ENCODE measurements around the gene KLK8. TPM values are rescaled to one million over a fixed set of nuclear protein-coding genes. Genes with fewer than 3 reads are reported as not detected.

Gene KLK8
- total and polyA plus RNA-seq, 2 of the 13 experiments (the other 11 are each of a cell fraction or from before 2014, with no cell fraction given): not detected

DNA sequence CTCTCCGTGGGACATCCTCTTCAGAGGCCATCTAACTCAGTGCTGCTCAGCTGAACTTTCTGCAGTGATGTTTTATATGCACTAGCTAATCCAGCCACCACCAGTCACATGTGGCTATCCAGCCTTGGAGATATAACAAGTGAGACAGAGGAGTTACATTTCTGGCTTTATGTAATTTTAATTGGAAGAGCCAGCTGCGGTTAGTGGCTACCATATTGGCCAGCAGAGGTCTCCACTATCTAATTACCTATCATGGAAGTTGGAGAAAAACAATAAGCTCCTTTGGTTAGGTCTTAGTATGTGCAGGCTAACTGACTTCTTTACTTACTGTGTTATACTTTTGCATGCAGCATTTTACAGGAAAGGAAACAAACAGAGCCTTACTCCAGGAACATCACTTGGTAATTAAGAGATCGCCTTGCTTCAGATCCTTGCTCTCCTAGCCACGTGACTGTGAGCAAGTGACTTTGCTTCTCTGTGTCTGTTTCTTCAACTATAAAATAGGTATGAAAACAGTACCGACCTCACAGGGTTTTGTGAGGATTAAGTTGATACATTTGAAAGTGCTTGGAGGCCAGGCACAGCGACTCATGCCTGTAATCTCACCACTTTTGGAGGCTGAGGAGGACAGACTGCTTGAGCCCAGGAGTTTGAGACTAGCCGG is 19.7 kb upstream of the KLK8 start:
- no peak overlapping the region for H3K27ac ChIP-seq (ENCODE audit: extremely low read length, insufficient read depth, low read length)
- peak; percentile 40 for DNase-seq (ENCODE audit: low spot score)
- FAIRE-seq: peak; percentile 8
- H3K79me2 ChIP-seq (ENCODE audit: insufficient read depth, low read length): no peaks in the 10 kb centered on the region
- H3K9me3 ChIP-seq (ENCODE audit: low read length): no peaks in the 10 kb centered on the region
- H3K4me2 ChIP-seq (ENCODE audit: low read depth, low read length): no peak overlapping the region
- WGBS (ENCODE audit: low lambda C conversion rate): 10% methylated on average over 6 of the region's 7 CpGs
- H4K20me1 ChIP-seq (ENCODE audit: insufficient read depth, low read length): no peaks in the 10 kb centered on the region
- H3K9ac ChIP-seq (ENCODE audit: insufficient read depth, low read depth, low read length): no peak overlapping the region
- no peak overlapping the region for H3K4me3 ChIP-seq (replicated peaks in 1 of 3; ENCODE audit: insufficient read depth in 1 of 3, low read depth in 2 of 3, low read length in 3 of 3)
- ATAC-seq: peak; percentile 25; the same call in 2 of the 3 replicates
- H3K27me3 ChIP-seq (ENCODE audit: control insufficient read depth in 1 of 2, insufficient read depth in 2 of 2, low read length in 2 of 2): peaks cover 11 to 56% of the 10 kb centered on the region in 2 experiments; a peak in 4 of 5 replicates
- ChIA-PET CTCF (ENCODE audit: low intra/inter-chr PET ratio, low total read pairs) (interaction anchor here (1.5 to 1.9 kb wide), 2 partner anchors 73 to 76 kb away, joined by 10 to 16 read pairs; no protein-coding TSS in a partner anchor), POLR2A (no interaction called here)
- in situ Hi-C loops (cut with HindIII; ENCODE audit: extremely low pct_ligation_motif_present, low pct_unique_long_range_greater_than_20kb): no loop called here
- intact Hi-C loops (cut with micrococcal nuclease; ENCODE audit: unreplicated experiment): loop anchor here (1.0 kb wide), 1 partner anchor 73 kb away; no protein-coding TSS in a partner anchor
- no TSS peak for BruUV-seq (replicated peaks)
- no peak overlapping the region for H2AFZ ChIP-seq (ENCODE audit: low read length)
- H3K36me3 ChIP-seq (replicated peaks in 1 of 2; ENCODE audit: control insufficient read depth in 1 of 2, insufficient read depth in 2 of 2, low read length in 2 of 2): no peaks in the 10 kb centered on the region
- 0 out of 2 replicates have a peak, but pooled peaks cover 4% of the 10 kb centered on the region for H3K4me1 ChIP-seq (ENCODE audit: insufficient read depth, low read length)
- TF ChIP-seq, protein P1, sequence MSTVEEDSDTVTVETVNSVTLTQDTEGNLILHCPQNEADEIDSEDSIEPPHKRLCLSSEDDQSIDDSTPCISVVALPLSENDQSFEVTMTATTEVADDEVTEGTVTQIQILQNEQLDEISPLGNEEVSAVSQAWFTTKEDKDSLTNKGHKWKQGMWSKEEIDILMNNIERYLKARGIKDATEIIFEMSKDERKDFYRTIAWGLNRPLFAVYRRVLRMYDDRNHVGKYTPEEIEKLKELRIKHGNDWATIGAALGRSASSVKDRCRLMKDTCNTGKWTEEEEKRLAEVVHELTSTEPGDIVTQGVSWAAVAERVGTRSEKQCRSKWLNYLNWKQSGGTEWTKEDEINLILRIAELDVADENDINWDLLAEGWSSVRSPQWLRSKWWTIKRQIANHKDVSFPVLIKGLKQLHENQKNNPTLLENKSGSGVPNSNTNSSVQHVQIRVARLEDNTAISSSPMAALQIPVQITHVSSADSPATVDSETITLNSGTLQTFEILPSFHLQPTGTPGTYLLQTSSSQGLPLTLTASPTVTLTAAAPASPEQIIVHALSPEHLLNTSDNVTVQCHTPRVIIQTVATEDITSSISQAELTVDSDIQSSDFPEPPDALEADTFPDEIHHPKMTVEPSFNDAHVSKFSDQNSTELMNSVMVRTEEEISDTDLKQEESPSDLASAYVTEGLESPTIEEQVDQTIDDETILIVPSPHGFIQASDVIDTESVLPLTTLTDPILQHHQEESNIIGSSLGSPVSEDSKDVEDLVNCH (CRISPR knock-in tag; IDR thresholded peaks at IDR 0.05): no peak
- no peak for TF ChIP-seq MIER2 (CRISPR knock-in tag; IDR thresholded peaks at IDR 0.05)
- TF ChIP-seq, protein P2, sequence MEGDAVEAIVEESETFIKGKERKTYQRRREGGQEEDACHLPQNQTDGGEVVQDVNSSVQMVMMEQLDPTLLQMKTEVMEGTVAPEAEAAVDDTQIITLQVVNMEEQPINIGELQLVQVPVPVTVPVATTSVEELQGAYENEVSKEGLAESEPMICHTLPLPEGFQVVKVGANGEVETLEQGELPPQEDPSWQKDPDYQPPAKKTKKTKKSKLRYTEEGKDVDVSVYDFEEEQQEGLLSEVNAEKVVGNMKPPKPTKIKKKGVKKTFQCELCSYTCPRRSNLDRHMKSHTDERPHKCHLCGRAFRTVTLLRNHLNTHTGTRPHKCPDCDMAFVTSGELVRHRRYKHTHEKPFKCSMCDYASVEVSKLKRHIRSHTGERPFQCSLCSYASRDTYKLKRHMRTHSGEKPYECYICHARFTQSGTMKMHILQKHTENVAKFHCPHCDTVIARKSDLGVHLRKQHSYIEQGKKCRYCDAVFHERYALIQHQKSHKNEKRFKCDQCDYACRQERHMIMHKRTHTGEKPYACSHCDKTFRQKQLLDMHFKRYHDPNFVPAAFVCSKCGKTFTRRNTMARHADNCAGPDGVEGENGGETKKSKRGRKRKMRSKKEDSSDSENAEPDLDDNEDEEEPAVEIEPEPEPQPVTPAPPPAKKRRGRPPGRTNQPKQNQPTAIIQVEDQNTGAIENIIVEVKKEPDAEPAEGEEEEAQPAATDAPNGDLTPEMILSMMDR (CRISPR knock-in tag; IDR thresholded peaks at IDR 0.05): peak; percentile 61
- TF ChIP-seq SMC3 (IDR thresholded peaks at IDR 0.05; ENCODE audit: low read length): peak; percentile 44; the same call in 1 of the 2 replicates
- no peak for TF ChIP-seq ZNF816 (CRISPR knock-in tag; IDR thresholded peaks at IDR 0.05; ENCODE audit: borderline replicate concordance)
- no peak for TF ChIP-seq FLYWCH1 (CRISPR knock-in tag; IDR thresholded peaks at IDR 0.05)
- TF ChIP-seq MIXL1 (CRISPR knock-in tag; IDR thresholded peaks at IDR 0.05): peak; percentile 59; the same call in 1 of the 2 replicates
- no peak for TF ChIP-seq KMT2B (CRISPR knock-in tag; IDR thresholded peaks at IDR 0.05)
- TF ChIP-seq ZNF274 (CRISPR knock-in tag; IDR thresholded peaks at IDR 0.05): no peak
- TF ChIP-seq, protein P3, sequence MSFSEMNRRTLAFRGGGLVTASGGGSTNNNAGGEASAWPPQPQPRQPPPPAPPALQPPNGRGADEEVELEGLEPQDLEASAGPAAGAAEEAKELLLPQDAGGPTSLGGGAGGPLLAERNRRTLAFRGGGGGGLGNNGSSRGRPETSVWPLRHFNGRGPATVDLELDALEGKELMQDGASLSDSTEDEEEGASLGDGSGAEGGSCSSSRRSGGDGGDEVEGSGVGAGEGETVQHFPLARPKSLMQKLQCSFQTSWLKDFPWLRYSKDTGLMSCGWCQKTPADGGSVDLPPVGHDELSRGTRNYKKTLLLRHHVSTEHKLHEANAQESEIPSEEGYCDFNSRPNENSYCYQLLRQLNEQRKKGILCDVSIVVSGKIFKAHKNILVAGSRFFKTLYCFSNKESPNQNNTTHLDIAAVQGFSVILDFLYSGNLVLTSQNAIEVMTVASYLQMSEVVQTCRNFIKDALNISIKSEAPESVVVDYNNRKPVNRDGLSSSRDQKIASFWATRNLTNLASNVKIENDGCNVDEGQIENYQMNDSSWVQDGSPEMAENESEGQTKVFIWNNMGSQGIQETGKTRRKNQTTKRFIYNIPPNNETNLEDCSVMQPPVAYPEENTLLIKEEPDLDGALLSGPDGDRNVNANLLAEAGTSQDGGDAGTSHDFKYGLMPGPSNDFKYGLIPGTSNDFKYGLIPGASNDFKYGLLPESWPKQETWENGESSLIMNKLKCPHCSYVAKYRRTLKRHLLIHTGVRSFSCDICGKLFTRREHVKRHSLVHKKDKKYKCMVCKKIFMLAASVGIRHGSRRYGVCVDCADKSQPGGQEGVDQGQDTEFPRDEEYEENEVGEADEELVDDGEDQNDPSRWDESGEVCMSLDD (CRISPR knock-in tag; IDR thresholded peaks at IDR 0.05; ENCODE audit: borderline replicate concordance): no peak
- no peak for TF ChIP-seq ZNF225 (CRISPR knock-in tag; IDR thresholded peaks at IDR 0.05)
- TF ChIP-seq, protein P4, sequence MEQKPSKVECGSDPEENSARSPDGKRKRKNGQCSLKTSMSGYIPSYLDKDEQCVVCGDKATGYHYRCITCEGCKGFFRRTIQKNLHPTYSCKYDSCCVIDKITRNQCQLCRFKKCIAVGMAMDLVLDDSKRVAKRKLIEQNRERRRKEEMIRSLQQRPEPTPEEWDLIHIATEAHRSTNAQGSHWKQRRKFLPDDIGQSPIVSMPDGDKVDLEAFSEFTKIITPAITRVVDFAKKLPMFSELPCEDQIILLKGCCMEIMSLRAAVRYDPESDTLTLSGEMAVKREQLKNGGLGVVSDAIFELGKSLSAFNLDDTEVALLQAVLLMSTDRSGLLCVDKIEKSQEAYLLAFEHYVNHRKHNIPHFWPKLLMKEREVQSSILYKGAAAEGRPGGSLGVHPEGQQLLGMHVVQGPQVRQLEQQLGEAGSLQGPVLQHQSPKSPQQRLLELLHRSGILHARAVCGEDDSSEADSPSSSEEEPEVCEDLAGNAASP (CRISPR knock-in tag; IDR thresholded peaks at IDR 0.05; ENCODE audit: borderline replicate concordance): no peak
- TF ChIP-seq, protein P5, sequence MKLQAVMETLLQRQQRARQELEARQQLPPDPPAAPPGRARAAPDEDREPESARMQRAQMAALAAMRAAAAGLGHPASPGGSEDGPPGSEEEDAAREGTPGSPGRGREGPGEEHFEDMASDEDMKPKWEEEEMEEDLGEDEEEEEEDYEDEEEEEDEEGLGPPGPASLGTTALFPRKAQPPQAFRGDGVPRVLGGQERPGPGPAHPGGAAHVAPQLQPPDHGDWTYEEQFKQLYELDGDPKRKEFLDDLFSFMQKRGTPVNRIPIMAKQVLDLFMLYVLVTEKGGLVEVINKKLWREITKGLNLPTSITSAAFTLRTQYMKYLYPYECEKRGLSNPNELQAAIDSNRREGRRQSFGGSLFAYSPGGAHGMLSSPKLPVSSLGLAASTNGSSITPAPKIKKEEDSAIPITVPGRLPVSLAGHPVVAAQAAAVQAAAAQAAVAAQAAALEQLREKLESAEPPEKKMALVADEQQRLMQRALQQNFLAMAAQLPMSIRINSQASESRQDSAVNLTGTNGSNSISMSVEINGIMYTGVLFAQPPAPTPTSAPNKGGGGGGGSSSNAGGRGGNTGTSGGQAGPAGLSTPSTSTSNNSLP (IDR thresholded peaks at IDR 0.05; ENCODE audit: low read depth, low read length): 0 out of 2 replicates have a peak, but pooled peaks have one; percentile 49

Data from HepG2 (cell line).